Prostate gland (tissue), 2 donors: ENCODE measurements around the gene DPP10. TPM values are rescaled to one million over a fixed set of nuclear protein-coding genes. Genes with fewer than 3 reads are reported as not detected.

Source experiments
- DNase-seq: peaks from one replicate; pipeline ENCODE4 v3.0.0-alpha.2; 2019; ENCODE audit warnings: low spot score
- H3K27ac ChIP-seq, 2 donors: fragments of 200-600 bp; sonication (generic); 2 replicates each; pipeline ENCODE4 v1.5.1; 2017 to 2019
- H3K27me3 ChIP-seq: fragments of 200-600 bp; sonication (generic); replicated peaks from 2 replicates; pipeline ENCODE4 v1.5.1; 2019; ENCODE audit not compliant: insufficient read depth
- H3K36me3 ChIP-seq, 2 donors: fragments of 200-600 bp; sonication (generic); 1 replicate in 1 of 2; 2 replicates in 1 of 2; pipeline versions ENCODE4 v1.5.1 to v1.8.1; 2017 to 2019
- H3K4me1 ChIP-seq: fragments of 200-600 bp; sonication (generic); replicated peaks from 2 replicates; pipeline ENCODE4 v1.5.1; 2019
- H3K4me3 ChIP-seq, 2 donors: fragments of 200-600 bp; sonication (generic); 2 replicates each; pipeline ENCODE4 v1.5.1; 2017 to 2019
- H3K9me3 ChIP-seq: fragments of 200-600 bp; sonication (generic); 2 replicates; pipeline ENCODE4 v1.5.1; 2017
- CTCF ChIP-seq, 4 experiments: fragments of 200-600 bp in 2 of 4; fragments of 450-650 bp in 2 of 4; sonication (generic) in 2 of 4; IDR thresholded peaks; 1 replicate in 3 of 4; 2 replicates in 1 of 4; pipeline ENCODE4 v1.5.1; 2016 to 2019; ENCODE audit warnings: antibody characterized with exemption in 4 of 4, mild to moderate bottlenecking in 2 of 4, moderate library complexity in 2 of 4
- POLR2A ChIP-seq: fragments of 450-650 bp; IDR thresholded peaks from one replicate; pipeline ENCODE4 v1.6.1; 2016; ENCODE audit warnings: antibody characterized with exemption, mild to moderate bottlenecking
- POLR2AphosphoS5 ChIP-seq: sonication (generic); formaldehyde crosslinking; IDR thresholded peaks from one replicate; pipeline ENCODE4 v1.6.1; 2017; ENCODE audit warnings: antibody characterized with exemption
- WGBS: methylation state at CpG from one replicate; pipeline ENCODE4 v1.1.5; 2018; 5-methylcytosine and 5-hydroxymethylcytosine counted together
- intact Hi-C: fragments of 100-400 bp; cut with DNase I; formaldehyde crosslinking; loops from one replicate; pipeline ENCODE4 v1.14.2; 2022
- total RNA-seq, 2 donors: library from RNA; depleted of rRNA; stranded (reverse); fragments of >200 nt; gene quantifications; one replicate each; pipeline ENCODE4 v1.1.0, GENCODE V29; 2016

DPP10 gene
- total RNA-seq, 2 donors from 2014 or later, result 5.1 TPM; not detected in 1

DNA sequence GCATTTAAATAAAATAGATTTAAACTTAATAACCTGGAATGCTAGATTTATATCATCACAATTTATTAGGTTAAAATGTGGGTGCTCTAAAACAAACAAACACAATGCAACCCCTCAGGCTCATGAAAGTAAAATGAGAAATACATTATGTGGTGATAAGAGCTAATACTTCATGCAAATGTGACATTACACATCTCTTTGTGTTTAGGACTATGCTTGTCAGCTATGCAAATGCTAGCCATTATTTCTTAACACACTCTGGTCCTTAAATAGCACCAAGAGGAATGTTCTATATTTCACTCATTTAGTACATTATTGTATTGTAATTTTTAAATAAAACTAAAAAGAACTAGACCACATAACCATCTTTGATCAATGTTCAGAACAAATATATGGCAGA lies 627.6 kb downstream of the DPP10 start:
- Histone ChIP-seq H3K36me3 (no peaks in the 10 kb centered on the region), H3K9me3 (no peaks in the 10 kb centered on the region), H3K4me1 (no peaks in the 10 kb centered on the region), H3K4me3 (no peak overlapping the region), H3K27me3 (no peaks in the 10 kb centered on the region), H3K27ac (no peak overlapping the region)
- DNase-seq, result no peak
- intact Hi-C loops, result no loop called here
- no peak for TF ChIP-seq POLR2AphosphoS5
- no peak for TF ChIP-seq POLR2A
- no peak for TF ChIP-seq CTCF (IDR thresholded peaks at IDR 0.05)

- Histone ChIP-seq H3K36me3 (no peaks in the 10 kb centered on the region), H3K4me1 (no peaks in the 10 kb centered on the region), H3K27ac (no peak overlapping the region), H3K9me3 (no peaks in the 10 kb centered on the region), H3K27me3 (no peaks in the 10 kb centered on the region), H3K4me3 (no peak overlapping the region)
- WGBS, result 54% methylated on average over 4 of the region's 4 CpGs
- no peak for DNase-seq
- TF ChIP-seq POLR2AphosphoS5 (no peak), POLR2A (no peak), CTCF (IDR thresholded peaks at IDR 0.05) (no peak)
- intact Hi-C loops, result no loop called here
These were observed 629.1 kb downstream of the DPP10 start for GRCh38 chr2:115071534-115071933.

DNA sequence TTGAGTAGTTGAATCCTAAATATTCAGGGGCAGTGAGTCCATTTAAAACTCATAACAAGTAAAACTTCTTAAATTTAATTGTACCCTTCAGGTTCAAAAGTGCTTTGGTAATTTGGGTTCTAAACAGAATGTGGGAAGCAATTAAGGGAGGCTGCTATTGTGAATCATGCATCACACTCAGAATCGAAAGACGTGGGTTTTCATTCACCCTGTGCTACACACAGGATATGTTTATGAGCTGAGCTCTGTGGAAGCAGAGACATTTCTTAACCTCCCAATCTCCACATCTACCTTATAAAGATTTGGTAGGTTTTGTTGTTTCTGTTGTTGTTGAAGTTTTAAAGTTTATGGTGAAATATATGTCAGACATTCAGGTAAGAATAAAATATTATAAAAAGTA lies 633.4 kb downstream of the DPP10 start:
- intact Hi-C loops, result no loop called here
- no peak for TF ChIP-seq CTCF (IDR thresholded peaks at IDR 0.05)
- no peak for TF ChIP-seq POLR2A
- Histone ChIP-seq H3K27ac (no peak overlapping the region), H3K27me3 (no peaks in the 10 kb centered on the region), H3K36me3 (no peaks in the 10 kb centered on the region), H3K9me3 (no peaks in the 10 kb centered on the region), H3K4me3 (no peak overlapping the region), H3K4me1 (no peaks in the 10 kb centered on the region)
- DNase-seq, result no peak
- 19% methylated on average over 2 of the region's 2 CpGs for WGBS

DNA sequence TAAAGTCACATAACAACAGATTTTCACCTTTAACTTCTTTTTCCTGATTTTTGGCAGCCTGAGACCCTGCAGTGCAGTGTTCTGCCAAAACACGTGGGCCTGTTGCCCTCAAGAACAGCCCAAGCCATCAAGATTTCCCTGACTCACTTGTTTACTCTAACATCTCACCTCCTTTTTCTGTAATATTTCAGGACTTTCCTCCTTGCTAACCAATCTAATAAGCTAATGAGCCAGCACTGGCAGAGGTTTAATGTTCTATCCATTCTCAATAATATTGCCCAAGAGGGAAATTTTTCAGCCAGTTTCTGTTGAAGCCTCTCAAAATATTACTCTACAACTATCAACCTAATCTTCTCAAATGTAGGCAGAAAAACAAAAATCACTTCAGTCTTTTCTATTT lies 635.2 kb downstream of the DPP10 start:
- Histone ChIP-seq H3K27ac (no peak overlapping the region), H3K36me3 (no peaks in the 10 kb centered on the region), H3K9me3 (no peaks in the 10 kb centered on the region), H3K4me3 (no peak overlapping the region), H3K27me3 (no peaks in the 10 kb centered on the region), H3K4me1 (no peaks in the 10 kb centered on the region)
- TF ChIP-seq POLR2AphosphoS5 (no peak), POLR2A (no peak), CTCF (IDR thresholded peaks at IDR 0.05) (no peak)
- WGBS, result 38% methylated on average over 1 of the region's 1 CpG
- DNase-seq, result no peak
- intact Hi-C loops, result no loop called here

- H3K4me3 ChIP-seq, result no peak overlapping the region
- no peak overlapping the region for H3K27ac ChIP-seq
- DNase-seq, result no peak
- H3K9me3 ChIP-seq, result no peaks in the 10 kb centered on the region
- H3K27me3 ChIP-seq, result no peaks in the 10 kb centered on the region
- 88% methylated on average over 4 of the region's 4 CpGs for whole genome bisulfite sequencing
- TF ChIP-seq CTCF (IDR thresholded peaks at IDR 0.05), result no peak
- TF ChIP-seq POLR2AphosphoS5, result no peak
- no peak for TF ChIP-seq POLR2A
- H3K36me3 ChIP-seq, result no peaks in the 10 kb centered on the region
- intact Hi-C loops, result no loop called here
- no peaks in the 10 kb centered on the region for H3K4me1 ChIP-seq
These were observed 640.8 kb downstream of the DPP10 start for GRCh38 chr2:115083225-115083624.
